Parathyroid adenoma (tissue), 2 donors: Measurements from ENCODE around the gene TSHZ2.

Experiments used
- H2AFZ ChIP-seq: fragments of 300-600 bp; sonication (generic); one replicate; pipeline ENCODE4 v1.7.0; 2017; ENCODE audit warnings: antibody characterized with exemption, mild to moderate bottlenecking
- H3K27ac ChIP-seq: fragments of 300-600 bp; sonication (generic); one replicate; pipeline ENCODE4 v1.7.0; 2017
- H3K27me3 ChIP-seq: fragments of 300-600 bp; sonication (generic); one replicate; pipeline ENCODE4 v1.7.0; 2017; ENCODE audit warnings: low read length; ENCODE audit not compliant: control insufficient read depth, insufficient read depth
- H3K36me3 ChIP-seq: fragments of 300-600 bp; sonication (generic); one replicate; pipeline ENCODE4 v1.7.0; 2017; ENCODE audit warnings: low read length; ENCODE audit not compliant: control insufficient read depth, insufficient read depth
- H3K4me1 ChIP-seq: fragments of 300-600 bp; sonication (generic); one replicate; pipeline ENCODE4 v1.7.0; 2017; ENCODE audit warnings: control low read depth
- H3K4me2 ChIP-seq: fragments of 300-600 bp; sonication (generic); one replicate; pipeline ENCODE4 v1.7.0; 2017; ENCODE audit warnings: low read length
- H3K4me3 ChIP-seq: fragments of 300-600 bp; sonication (generic); one replicate; pipeline ENCODE4 v1.7.0; 2017; ENCODE audit warnings: low read depth, low read length
- H3K79me2 ChIP-seq: fragments of 300-600 bp; sonication (generic); one replicate; pipeline ENCODE4 v1.7.0; 2017; ENCODE audit warnings: control low read depth
- H3K9ac ChIP-seq: fragments of 300-600 bp; sonication (generic); one replicate; pipeline ENCODE4 v1.7.0; 2017; ENCODE audit warnings: mild to moderate bottlenecking
- H3K9me3 ChIP-seq: fragments of 300-600 bp; sonication (generic); one replicate; pipeline ENCODE4 v1.7.0; 2017; ENCODE audit warnings: low read length; ENCODE audit not compliant: control insufficient read depth
- TF ChIP-seq, protein P1 (sequence below): fragments of 300-600 bp; sonication (generic); IDR thresholded peaks from one replicate; pipeline ENCODE4 v1.7.0; 2017; ENCODE audit warnings: antibody characterized with exemption, mild to moderate bottlenecking
- donor health status: primary hyperparathyroidism.

Gene TSHZ2

DNA sequence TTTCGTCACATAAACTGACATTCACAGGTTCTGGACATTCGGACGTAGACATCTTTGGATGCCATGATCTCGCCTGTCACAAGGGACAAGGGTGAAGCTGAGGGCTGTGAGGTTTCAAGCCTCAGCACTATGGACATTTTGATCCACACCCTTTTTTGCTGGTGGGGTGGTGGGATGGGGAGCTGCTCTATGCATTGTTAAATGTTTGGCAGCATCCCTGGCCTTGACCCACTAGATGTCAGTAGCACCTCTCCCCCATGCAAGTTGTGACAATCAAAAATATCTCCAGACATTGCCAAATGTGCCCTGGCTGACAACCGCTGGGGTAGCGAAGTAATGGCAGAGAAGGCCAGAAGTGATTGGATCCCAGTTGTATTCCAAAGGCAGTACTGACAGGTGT, 229.4 kb downstream of the TSHZ2 start:
- no peak overlapping the region for H3K4me3 ChIP-seq
- H3K4me2 ChIP-seq: no peak overlapping the region
- no peak overlapping the region for H2AFZ ChIP-seq
- no peaks in the 10 kb centered on the region for H3K27me3 ChIP-seq
- H3K4me1 ChIP-seq: no peaks in the 10 kb centered on the region
- no peak overlapping the region for H3K27ac ChIP-seq
- no peaks in the 10 kb centered on the region for H3K9me3 ChIP-seq
- TF ChIP-seq, protein P1, sequence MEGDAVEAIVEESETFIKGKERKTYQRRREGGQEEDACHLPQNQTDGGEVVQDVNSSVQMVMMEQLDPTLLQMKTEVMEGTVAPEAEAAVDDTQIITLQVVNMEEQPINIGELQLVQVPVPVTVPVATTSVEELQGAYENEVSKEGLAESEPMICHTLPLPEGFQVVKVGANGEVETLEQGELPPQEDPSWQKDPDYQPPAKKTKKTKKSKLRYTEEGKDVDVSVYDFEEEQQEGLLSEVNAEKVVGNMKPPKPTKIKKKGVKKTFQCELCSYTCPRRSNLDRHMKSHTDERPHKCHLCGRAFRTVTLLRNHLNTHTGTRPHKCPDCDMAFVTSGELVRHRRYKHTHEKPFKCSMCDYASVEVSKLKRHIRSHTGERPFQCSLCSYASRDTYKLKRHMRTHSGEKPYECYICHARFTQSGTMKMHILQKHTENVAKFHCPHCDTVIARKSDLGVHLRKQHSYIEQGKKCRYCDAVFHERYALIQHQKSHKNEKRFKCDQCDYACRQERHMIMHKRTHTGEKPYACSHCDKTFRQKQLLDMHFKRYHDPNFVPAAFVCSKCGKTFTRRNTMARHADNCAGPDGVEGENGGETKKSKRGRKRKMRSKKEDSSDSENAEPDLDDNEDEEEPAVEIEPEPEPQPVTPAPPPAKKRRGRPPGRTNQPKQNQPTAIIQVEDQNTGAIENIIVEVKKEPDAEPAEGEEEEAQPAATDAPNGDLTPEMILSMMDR: no peak
- H3K9ac ChIP-seq: no peak overlapping the region
- H3K79me2 ChIP-seq: no peaks in the 10 kb centered on the region
- no peaks in the 10 kb centered on the region for H3K36me3 ChIP-seq

DNA sequence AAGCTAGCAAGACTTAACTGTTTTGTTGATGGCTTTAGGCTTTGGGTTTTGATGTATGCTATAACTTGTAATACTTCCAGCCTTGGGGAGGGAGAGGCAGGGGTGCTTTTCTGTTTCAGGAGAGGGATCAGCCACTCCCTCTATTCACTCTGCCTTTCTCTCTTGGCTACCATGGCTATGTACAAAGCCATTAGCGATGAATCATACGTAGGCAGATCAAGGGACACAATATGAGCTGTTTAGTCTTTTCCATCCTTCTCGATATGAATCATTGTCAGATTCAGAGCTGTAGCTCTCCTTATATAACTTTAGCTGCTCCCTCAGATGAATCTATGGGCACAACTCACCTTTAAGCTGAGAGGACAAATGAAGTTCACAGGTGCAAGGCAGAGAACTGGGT, 230.6 kb downstream of the TSHZ2 start:
- Histone ChIP-seq H3K4me3 (no peak overlapping the region), H3K27ac (no peak overlapping the region), H3K27me3 (no peaks in the 10 kb centered on the region), H3K36me3 (no peaks in the 10 kb centered on the region), H3K9ac (no peak overlapping the region), H2AFZ (no peak overlapping the region), H3K4me2 (no peak overlapping the region), H3K79me2 (no peaks in the 10 kb centered on the region), H3K4me1 (no peaks in the 10 kb centered on the region), H3K9me3 (no peaks in the 10 kb centered on the region)
- TF ChIP-seq, protein P1: no peak

DNA sequence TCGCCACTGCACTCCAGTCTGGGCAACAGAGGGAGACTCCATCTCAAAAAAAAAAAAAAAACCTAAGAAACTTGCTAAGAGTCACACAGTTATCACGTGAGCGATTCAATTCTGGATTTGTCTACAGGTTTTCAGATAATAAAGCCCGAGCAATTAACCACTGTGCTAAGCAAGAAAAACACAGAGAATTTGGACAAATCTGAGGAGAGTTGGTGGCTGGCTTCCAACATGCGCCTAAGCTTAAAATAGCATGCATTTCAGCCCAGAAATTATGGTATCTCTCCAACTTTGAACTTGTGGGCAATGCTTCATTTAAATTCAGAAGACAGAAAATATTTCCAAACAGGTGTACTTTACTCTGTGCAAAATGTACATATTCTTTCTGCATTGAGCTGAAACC, 232.9 kb downstream of the TSHZ2 start:
- H3K9ac ChIP-seq: no peak overlapping the region
- no peak overlapping the region for H2AFZ ChIP-seq
- H3K27ac ChIP-seq: no peak overlapping the region
- no peak overlapping the region for H3K4me3 ChIP-seq
- H3K4me2 ChIP-seq: no peak overlapping the region
- no peaks in the 10 kb centered on the region for H3K4me1 ChIP-seq
- no peaks in the 10 kb centered on the region for H3K27me3 ChIP-seq
- no peaks in the 10 kb centered on the region for H3K79me2 ChIP-seq
- no peaks in the 10 kb centered on the region for H3K9me3 ChIP-seq
- TF ChIP-seq, protein P1: no peak
- no peaks in the 10 kb centered on the region for H3K36me3 ChIP-seq

- H3K9ac ChIP-seq: no peak overlapping the region
- no peak overlapping the region for H3K27ac ChIP-seq
- no peak overlapping the region for H3K4me3 ChIP-seq
- no peaks in the 10 kb centered on the region for H3K9me3 ChIP-seq
- H3K27me3 ChIP-seq: no peaks in the 10 kb centered on the region
- TF ChIP-seq, protein P1: no peak
- H3K4me1 ChIP-seq: no peaks in the 10 kb centered on the region
- no peak overlapping the region for H3K4me2 ChIP-seq
- H3K36me3 ChIP-seq: no peaks in the 10 kb centered on the region
- H3K79me2 ChIP-seq: no peaks in the 10 kb centered on the region
- H2AFZ ChIP-seq: no peak overlapping the region
Measured at GRCh38 chr20:53208110-53208832, 236.1 kb downstream of the TSHZ2 start.

- Histone ChIP-seq H3K9me3 (no peaks in the 10 kb centered on the region), H3K4me1 (no peaks in the 10 kb centered on the region), H3K27me3 (no peaks in the 10 kb centered on the region), H2AFZ (no peak overlapping the region), H3K27ac (no peak overlapping the region), H3K4me2 (no peak overlapping the region), H3K4me3 (no peak overlapping the region), H3K9ac (no peak overlapping the region), H3K36me3 (no peaks in the 10 kb centered on the region), H3K79me2 (no peaks in the 10 kb centered on the region)
- TF ChIP-seq, protein P1: no peak
Measured at GRCh38 chr20:53210041-53210440, 237.9 kb downstream of the TSHZ2 start.
